ENCODE data around the gene THADA. TPM values are rescaled to one million over a fixed set of nuclear protein-coding genes. Genes with fewer than 3 reads are reported as not detected.

The THADA gene
- total RNA-seq, 1 donor from 2014 or later = 50.6 TPM

DNA sequence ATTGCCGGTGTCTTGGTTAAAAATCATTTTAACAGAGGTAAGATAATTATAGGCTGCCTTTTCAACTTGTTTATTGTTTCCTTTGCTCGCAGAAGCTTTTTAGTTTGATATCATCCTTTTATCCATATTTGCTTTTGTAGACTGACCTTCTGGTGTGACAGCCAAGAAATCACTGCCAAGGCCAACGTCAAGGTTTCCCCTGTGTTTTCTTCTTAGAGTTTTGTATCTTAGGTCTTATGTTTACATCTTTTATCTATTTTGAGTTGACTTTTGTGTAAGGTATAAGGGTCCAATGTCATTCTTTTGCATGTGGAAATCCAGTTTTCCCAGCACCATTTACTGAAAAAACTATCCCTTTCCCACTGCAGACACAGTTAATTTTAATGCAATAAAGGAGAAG lies 240.4 kb downstream of the THADA start:
- peaks cover 2 to 3% (median 3%) of the 10 kb centered on the region in 3 donors for H3K4me1 ChIP-seq (ENCODE audit: control insufficient read depth in 3 of 3, insufficient read depth in 3 of 3, low read length in 3 of 3)

DNA sequence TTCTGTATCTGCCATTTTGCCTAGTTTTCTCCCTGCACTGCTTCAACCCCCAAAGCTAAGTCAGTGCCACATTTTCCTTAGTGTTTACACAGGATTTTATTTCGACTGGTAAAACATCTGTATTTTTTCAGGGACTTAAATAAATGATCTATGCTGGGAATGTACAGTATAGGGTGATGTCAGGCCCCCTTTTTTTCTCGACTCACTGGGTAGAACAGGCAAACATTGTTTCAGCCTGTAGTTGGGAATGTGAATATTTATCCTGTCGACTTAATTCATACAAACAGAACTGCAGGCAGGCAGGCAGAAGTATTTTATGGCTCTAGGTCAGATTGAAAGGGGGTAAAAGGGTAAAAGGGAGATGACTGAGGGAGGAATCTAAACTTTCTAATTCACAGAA lies 245.9 kb downstream of the THADA start:
- H3K4me3 ChIP-seq (ENCODE audit: low read length in 3 of 3) = no peak overlapping the region
- no peaks in the 10 kb centered on the region for H3K9me3 ChIP-seq (ENCODE audit: control insufficient read depth in 3 of 3, low read length in 3 of 3)
- no peaks in the 10 kb centered on the region for H3K27me3 ChIP-seq (ENCODE audit: control insufficient read depth in 3 of 3, insufficient read depth in 3 of 3, low read length in 3 of 3)
- H3K4me1 ChIP-seq (ENCODE audit: control insufficient read depth in 3 of 3, insufficient read depth in 3 of 3, low read length in 3 of 3) = peaks cover 45 to 56% (median 53%) of the 10 kb centered on the region in 3 donors
- H3K27ac ChIP-seq (ENCODE audit: low read depth, low read length) = peak overlapping the region; percentile 58
- H3K36me3 ChIP-seq (ENCODE audit: control insufficient read depth in 3 of 3, insufficient read depth in 3 of 3, low read length in 3 of 3) = no peaks in the 10 kb centered on the region
- H3K9ac ChIP-seq (ENCODE audit: low read depth in 1 of 3, low read length in 3 of 3) = no peak overlapping the region

More for the DNA sequence above, 240.4 kb downstream of the THADA start:
- no peaks in the 10 kb centered on the region for H3K27me3 ChIP-seq (ENCODE audit: control insufficient read depth in 3 of 3, insufficient read depth in 3 of 3, low read length in 3 of 3)
- H3K27ac ChIP-seq (ENCODE audit: low read depth, low read length) = no peak overlapping the region
- H3K9me3 ChIP-seq (ENCODE audit: control insufficient read depth in 3 of 3, low read length in 3 of 3) = no peaks in the 10 kb centered on the region
- H3K36me3 ChIP-seq (ENCODE audit: control insufficient read depth in 3 of 3, insufficient read depth in 3 of 3, low read length in 3 of 3) = no peaks in the 10 kb centered on the region
- no peak overlapping the region for H3K9ac ChIP-seq (ENCODE audit: low read depth in 1 of 3, low read length in 3 of 3)
- H3K4me3 ChIP-seq (ENCODE audit: low read length in 3 of 3) = no peak overlapping the region

DNA sequence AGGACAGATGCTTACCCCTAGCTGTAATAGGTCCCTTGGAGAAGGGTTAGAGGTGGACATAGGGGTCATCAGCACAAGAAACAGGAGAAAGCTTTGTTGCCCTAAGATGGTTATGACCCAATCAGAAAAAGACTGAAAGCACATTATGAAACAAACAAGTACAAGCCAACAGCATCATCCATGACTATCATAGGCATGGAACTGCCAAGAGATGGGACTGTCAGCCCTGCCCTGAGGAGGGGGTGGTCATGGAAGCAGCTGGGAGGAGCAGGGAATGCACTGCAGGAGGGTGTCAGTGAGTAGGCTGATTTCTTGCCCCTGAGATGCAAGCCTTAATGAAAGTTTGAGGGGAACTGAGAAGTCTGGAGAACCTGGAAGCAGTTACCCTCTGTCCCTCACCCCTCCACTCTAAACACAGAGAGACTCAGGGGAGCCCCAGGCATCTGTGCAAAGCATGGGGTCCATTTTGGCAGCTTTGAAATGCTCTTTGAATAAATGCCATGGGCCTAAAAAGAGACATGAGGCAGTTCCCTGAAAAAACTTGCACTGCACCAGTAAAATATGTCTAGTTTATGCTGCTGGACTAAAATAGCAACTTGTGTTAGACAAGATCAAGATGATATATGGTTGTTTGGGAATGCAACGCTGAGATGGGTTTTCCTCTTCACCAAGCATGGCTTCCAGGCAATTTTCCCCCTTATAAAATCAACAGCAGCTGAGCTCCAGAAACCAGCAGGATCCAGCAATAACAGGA lies 246.8 kb downstream of the THADA start:
- Histone ChIP-seq H3K27me3 (ENCODE audit: control insufficient read depth in 3 of 3, insufficient read depth in 3 of 3, low read length in 3 of 3) (no peaks in the 10 kb centered on the region), H3K9me3 (ENCODE audit: control insufficient read depth in 3 of 3, low read length in 3 of 3) (no peaks in the 10 kb centered on the region), H3K9ac (ENCODE audit: low read depth in 1 of 3, low read length in 3 of 3) (peak overlapping the region in 1 of 3 donors; percentile 10), H3K4me1 (ENCODE audit: control insufficient read depth in 3 of 3, insufficient read depth in 3 of 3, low read length in 3 of 3) (peaks cover 53 to 64% (median 61%) of the 10 kb centered on the region in 3 donors), H3K4me3 (ENCODE audit: low read length in 3 of 3) (peak overlapping the region in 1 of 3 donors; percentile 12), H3K36me3 (ENCODE audit: control insufficient read depth in 3 of 3, insufficient read depth in 3 of 3, low read length in 3 of 3) (no peaks in the 10 kb centered on the region), H3K27ac (ENCODE audit: low read depth, low read length) (peak overlapping the region; percentile 58)

DNA sequence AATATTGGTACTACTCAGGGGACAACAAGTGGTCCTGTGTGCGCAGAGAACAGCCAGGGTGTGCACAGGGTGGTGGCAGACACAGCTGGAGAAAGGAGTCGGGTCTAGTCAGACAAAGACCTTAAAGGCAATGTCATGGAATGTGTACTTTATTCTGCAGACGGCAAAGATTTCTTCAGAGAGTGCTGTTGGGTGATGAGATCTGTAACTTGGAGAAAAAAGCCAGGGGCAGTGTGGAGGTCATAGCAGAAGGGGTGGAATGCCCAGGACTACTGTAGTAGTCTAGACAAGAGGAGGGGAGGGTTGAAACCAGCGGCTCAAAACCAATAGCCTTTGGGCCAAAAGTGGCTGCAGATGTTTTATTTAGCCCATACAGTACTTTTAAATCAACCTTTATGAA lies 248.1 kb downstream of the THADA start:
- peak overlapping the region; percentile 58 for H3K27ac ChIP-seq (ENCODE audit: low read depth, low read length)
- peaks cover 63 to 76% (median 70%) of the 10 kb centered on the region in 3 donors for H3K4me1 ChIP-seq (ENCODE audit: control insufficient read depth in 3 of 3, insufficient read depth in 3 of 3, low read length in 3 of 3)
- H3K27me3 ChIP-seq (ENCODE audit: control insufficient read depth in 3 of 3, insufficient read depth in 3 of 3, low read length in 3 of 3) = no peaks in the 10 kb centered on the region
- H3K4me3 ChIP-seq (ENCODE audit: low read length in 3 of 3) = no peak overlapping the region
- no peaks in the 10 kb centered on the region for H3K36me3 ChIP-seq (ENCODE audit: control insufficient read depth in 3 of 3, insufficient read depth in 3 of 3, low read length in 3 of 3)
- no peaks in the 10 kb centered on the region for H3K9me3 ChIP-seq (ENCODE audit: control insufficient read depth in 3 of 3, low read length in 3 of 3)
- H3K9ac ChIP-seq (ENCODE audit: low read depth in 1 of 3, low read length in 3 of 3) = no peak overlapping the region

DNA sequence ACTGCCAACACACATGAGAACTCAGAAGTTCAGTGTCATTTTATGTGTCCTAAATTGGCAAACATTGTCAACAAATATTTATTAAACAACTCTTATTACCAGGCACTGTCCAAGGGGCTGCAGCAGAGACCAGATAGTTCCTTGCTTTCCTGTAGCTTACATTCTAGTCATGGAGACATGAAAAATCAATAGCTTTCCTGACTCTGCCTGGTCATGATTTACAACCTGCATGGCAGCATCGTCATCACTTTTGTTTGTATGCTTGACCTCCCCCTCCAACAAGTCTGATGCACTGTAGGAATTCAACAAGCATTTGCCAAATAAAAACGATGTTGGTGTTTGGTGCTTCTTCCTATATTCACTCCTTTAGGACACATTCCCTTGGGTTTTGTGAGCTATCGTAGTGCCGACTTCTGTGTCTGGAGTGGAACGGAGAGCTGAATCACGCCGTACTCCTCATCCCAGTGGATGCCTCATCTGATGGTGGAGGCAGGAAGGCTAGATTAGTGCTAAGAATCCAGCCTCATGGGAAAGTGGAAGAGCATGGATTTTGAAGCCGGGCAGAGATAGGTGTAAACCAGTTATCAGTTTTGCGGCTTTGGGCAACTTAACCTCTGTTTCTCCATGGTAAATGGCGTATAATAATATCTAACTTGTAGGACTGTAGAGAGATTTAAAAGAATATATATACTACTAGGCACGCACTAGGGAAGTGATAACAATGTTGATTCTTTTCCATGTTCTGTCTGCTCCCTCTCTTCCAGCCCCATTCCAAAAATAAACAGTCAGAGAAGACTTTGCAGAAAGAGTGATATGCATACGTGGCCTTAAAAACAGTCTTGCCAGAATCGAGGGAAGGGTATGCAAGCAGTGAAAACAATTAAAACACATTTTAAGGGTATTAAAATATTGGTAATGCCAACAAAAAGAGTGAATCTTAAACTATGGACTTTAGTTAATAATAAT lies 249.0 kb downstream of the THADA start:
- no peaks in the 10 kb centered on the region for H3K9me3 ChIP-seq (ENCODE audit: control insufficient read depth in 3 of 3, low read length in 3 of 3)
- H3K27ac ChIP-seq (ENCODE audit: low read depth, low read length) = peak overlapping the region; percentile 84
- H3K27me3 ChIP-seq (ENCODE audit: control insufficient read depth in 3 of 3, insufficient read depth in 3 of 3, low read length in 3 of 3) = no peaks in the 10 kb centered on the region
- peaks cover 63 to 83% (median 75%) of the 10 kb centered on the region in 3 donors for H3K4me1 ChIP-seq (ENCODE audit: control insufficient read depth in 3 of 3, insufficient read depth in 3 of 3, low read length in 3 of 3)
- H3K4me3 ChIP-seq (ENCODE audit: low read length in 3 of 3) = peak overlapping the region in 1 of 3 donors; percentile 3
- no peaks in the 10 kb centered on the region for H3K36me3 ChIP-seq (ENCODE audit: control insufficient read depth in 3 of 3, insufficient read depth in 3 of 3, low read length in 3 of 3)
- H3K9ac ChIP-seq (ENCODE audit: low read depth in 1 of 3, low read length in 3 of 3) = no peak overlapping the region

DNA sequence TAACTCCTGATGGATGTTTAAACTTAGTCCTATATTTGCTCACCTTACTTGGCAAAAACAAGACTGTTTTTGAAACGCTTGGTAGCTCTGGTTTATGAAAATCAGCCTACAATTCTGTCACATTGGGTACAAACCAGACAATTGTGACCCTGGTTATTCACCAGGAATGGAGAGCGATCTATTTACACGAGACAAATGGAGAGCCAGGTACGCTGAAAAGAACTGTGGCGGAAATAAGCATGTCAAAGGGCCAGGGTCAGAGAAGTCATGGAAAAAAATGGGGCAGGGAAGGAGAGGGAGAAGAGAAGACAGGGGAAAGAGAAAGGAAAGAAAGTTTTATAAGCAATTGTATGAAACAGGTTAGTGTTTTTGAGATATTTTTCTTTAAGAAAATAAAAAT lies 250.0 kb downstream of the THADA start:
- H3K9me3 ChIP-seq (ENCODE audit: control insufficient read depth in 3 of 3, low read length in 3 of 3) = no peaks in the 10 kb centered on the region
- H3K4me1 ChIP-seq (ENCODE audit: control insufficient read depth in 3 of 3, insufficient read depth in 3 of 3, low read length in 3 of 3) = peaks cover 70 to 93% (median 82%) of the 10 kb centered on the region in 3 donors
- peak overlapping the region; percentile 84 for H3K27ac ChIP-seq (ENCODE audit: low read depth, low read length)
- no peaks in the 10 kb centered on the region for H3K27me3 ChIP-seq (ENCODE audit: control insufficient read depth in 3 of 3, insufficient read depth in 3 of 3, low read length in 3 of 3)
- H3K9ac ChIP-seq (ENCODE audit: low read depth in 1 of 3, low read length in 3 of 3) = peak overlapping the region; percentile 29 to 72 (median 71)
- no peaks in the 10 kb centered on the region for H3K36me3 ChIP-seq (ENCODE audit: control insufficient read depth in 3 of 3, insufficient read depth in 3 of 3, low read length in 3 of 3)
- peak overlapping the region; percentile 24 to 44 (median 39) for H3K4me3 ChIP-seq (ENCODE audit: low read length in 3 of 3)

DNA sequence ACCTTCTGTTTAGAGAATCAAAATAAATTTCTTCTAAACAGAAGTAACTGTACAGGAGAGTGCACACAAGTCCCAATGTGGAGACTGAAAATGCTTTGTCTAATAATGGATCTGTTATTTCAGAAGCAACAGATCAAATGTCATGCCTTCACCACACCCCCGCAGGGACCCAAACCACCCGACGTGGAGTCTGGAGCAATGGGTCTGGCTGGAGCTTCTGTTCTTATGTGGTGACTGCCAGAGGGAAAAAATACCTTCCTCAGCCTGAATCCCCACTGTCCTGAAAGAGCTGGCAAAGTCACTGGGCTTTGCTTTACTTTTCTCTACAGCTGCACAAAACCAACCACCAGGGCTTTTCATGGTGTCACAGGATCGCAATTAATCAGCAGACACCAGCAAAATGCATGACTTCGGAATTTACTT lies 250.4 kb downstream of the THADA start:
- Histone ChIP-seq H3K36me3 (ENCODE audit: control insufficient read depth in 3 of 3, insufficient read depth in 3 of 3, low read length in 3 of 3) (no peaks in the 10 kb centered on the region), H3K27me3 (ENCODE audit: control insufficient read depth in 3 of 3, insufficient read depth in 3 of 3, low read length in 3 of 3) (no peaks in the 10 kb centered on the region), H3K27ac (ENCODE audit: low read depth, low read length) (peak overlapping the region; percentile 84), H3K9ac (ENCODE audit: low read depth in 1 of 3, low read length in 3 of 3) (peak overlapping the region; percentile 42 to 72 (median 71)), H3K4me3 (ENCODE audit: low read length in 3 of 3) (peak overlapping the region; percentile 39 to 49 (median 44)), H3K9me3 (ENCODE audit: control insufficient read depth in 3 of 3, low read length in 3 of 3) (no peaks in the 10 kb centered on the region), H3K4me1 (ENCODE audit: control insufficient read depth in 3 of 3, insufficient read depth in 3 of 3, low read length in 3 of 3) (peaks cover 72 to 93% (median 82%) of the 10 kb centered on the region in 3 donors)

DNA sequence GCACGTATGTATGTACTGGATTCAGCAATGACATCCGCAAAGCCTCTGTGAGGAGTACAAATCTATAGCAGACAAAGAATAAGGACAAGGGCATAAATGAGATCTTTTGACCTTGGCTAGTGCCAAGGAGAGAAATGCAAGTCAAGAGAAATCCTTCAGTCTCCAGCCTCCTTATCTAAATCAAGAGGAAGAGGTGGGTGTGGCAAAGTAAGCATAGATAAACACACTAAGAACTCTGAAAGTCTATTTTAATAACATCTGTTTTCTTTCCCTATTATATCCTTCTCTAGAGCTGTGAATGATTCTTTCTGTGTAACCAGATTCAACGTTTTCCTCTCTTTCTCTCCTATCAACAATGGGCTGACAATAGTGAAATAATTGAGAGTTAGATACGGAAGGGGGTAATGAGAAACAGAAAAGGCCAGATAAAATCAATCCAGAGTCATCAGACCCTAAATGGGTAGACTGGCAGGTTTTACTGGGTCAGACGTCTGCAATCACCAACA lies 250.9 kb downstream of the THADA start:
- no peaks in the 10 kb centered on the region for H3K27me3 ChIP-seq (ENCODE audit: control insufficient read depth in 3 of 3, insufficient read depth in 3 of 3, low read length in 3 of 3)
- no peaks in the 10 kb centered on the region for H3K9me3 ChIP-seq (ENCODE audit: control insufficient read depth in 3 of 3, low read length in 3 of 3)
- H3K9ac ChIP-seq (ENCODE audit: low read depth in 1 of 3, low read length in 3 of 3) = peak overlapping the region; percentile 42 to 72 (median 71)
- peak overlapping the region; percentile 84 for H3K27ac ChIP-seq (ENCODE audit: low read depth, low read length)
- H3K36me3 ChIP-seq (ENCODE audit: control insufficient read depth in 3 of 3, insufficient read depth in 3 of 3, low read length in 3 of 3) = no peaks in the 10 kb centered on the region
- H3K4me3 ChIP-seq (ENCODE audit: low read length in 3 of 3) = peak overlapping the region; percentile 39 to 52 (median 49)
- peaks cover 71 to 88% (median 80%) of the 10 kb centered on the region in 3 donors for H3K4me1 ChIP-seq (ENCODE audit: control insufficient read depth in 3 of 3, insufficient read depth in 3 of 3, low read length in 3 of 3)

DNA sequence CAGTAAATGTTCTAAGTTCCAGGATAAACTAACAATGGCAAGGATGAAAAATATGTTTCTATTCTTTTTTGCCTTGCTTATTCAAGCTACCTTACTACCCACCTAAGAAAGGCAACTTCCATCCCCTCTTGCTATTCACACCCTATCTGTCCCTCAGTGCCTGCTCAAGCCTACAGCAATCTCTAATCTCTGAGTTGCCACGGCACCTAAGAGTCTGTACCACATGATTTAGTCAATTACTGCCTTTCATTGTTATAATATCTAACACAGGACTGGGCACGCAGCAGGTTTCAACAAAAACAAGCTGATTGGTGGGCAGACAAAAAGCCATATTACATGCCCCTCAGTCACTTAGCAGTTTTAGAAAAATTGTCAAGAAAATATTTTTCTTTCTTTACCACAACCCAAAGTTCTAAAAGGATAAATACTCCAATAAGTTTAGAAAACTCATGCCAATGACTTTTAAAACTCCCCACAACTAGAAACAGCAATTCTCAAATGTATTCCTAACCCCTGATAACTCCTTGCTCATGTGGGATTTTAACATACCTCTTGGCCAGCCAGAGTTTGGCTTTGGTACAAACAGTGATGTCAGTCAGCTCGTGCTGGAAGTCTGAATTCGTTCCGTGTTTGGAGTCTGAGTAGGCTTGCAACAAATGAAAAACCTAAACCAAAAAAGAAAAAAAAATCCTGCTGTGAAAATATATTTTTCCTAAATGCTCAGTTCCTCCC lies 252.1 kb downstream of the THADA start:
- Histone ChIP-seq H3K27me3 (ENCODE audit: control insufficient read depth in 3 of 3, insufficient read depth in 3 of 3, low read length in 3 of 3) (no peaks in the 10 kb centered on the region), H3K27ac (ENCODE audit: low read depth, low read length) (peak overlapping the region; percentile 84), H3K36me3 (ENCODE audit: control insufficient read depth in 3 of 3, insufficient read depth in 3 of 3, low read length in 3 of 3) (no peaks in the 10 kb centered on the region), H3K4me3 (ENCODE audit: low read length in 3 of 3) (peak overlapping the region in 2 of 3 donors; percentile 14 to 52), H3K9me3 (ENCODE audit: control insufficient read depth in 3 of 3, low read length in 3 of 3) (no peaks in the 10 kb centered on the region), H3K9ac (ENCODE audit: low read depth in 1 of 3, low read length in 3 of 3) (peak overlapping the region in 2 of 3 donors; percentile 18 to 38), H3K4me1 (ENCODE audit: control insufficient read depth in 3 of 3, insufficient read depth in 3 of 3, low read length in 3 of 3) (peaks cover 60 to 77% (median 68%) of the 10 kb centered on the region in 3 donors)

All from skeletal muscle tissue (tissue), 4 donors.